GM23338 (cell line): ENCODE measurements around the gene SEZ6. TPM values are rescaled to one million over a fixed set of nuclear protein-coding genes. Genes with fewer than 3 reads are reported as not detected.

ENCODE experiments used
- ATAC-seq: fragments of 200-7000 bp; cut with Tn5 transposase; 3 replicates; pipeline ENCODE4 v1.9.1; 2020
- DNase-seq: peaks from one replicate; pipeline ENCODE4 v3.0.0-alpha.2; 2015; ENCODE audit warnings: low spot score
- H2AFZ ChIP-seq: fragments of 200-600 bp; sonication (generic); 2 replicates; pipeline ENCODE4 v1.8.0; 2016; ENCODE audit warnings: antibody characterized with exemption, mild to moderate bottlenecking, moderate library complexity
- H3F3A ChIP-seq: fragments of 200-600 bp; sonication (generic); replicated peaks from 2 replicates; pipeline ENCODE4 v1.8.0; 2017; ENCODE audit warnings: antibody characterized with exemption, mixed run types, low read depth
- H3K27ac ChIP-seq: fragments of 200-600 bp; sonication (generic); 2 replicates; pipeline ENCODE4 v1.6.1; 2016; ENCODE audit warnings: low read depth
- H3K27me3 ChIP-seq: fragments of 200-600 bp; sonication (generic); 2 replicates; pipeline ENCODE4 v1.8.0; 2016; ENCODE audit warnings: mild to moderate bottlenecking, mixed run types, moderate library complexity; ENCODE audit not compliant: insufficient read depth
- H3K36me3 ChIP-seq: fragments of 200-600 bp; sonication (generic); 2 replicates; pipeline ENCODE4 v1.8.0; 2016; ENCODE audit warnings: mild to moderate bottlenecking; ENCODE audit not compliant: insufficient read depth
- H3K4me1 ChIP-seq: fragments of 200-600 bp; sonication (generic); 2 replicates; pipeline ENCODE4 v1.8.0; 2016; ENCODE audit warnings: mild to moderate bottlenecking, moderate library complexity; ENCODE audit not compliant: insufficient read depth
- H3K4me2 ChIP-seq: fragments of 200-600 bp; sonication (generic); 2 replicates; pipeline ENCODE4 v1.7.1; 2017; ENCODE audit warnings: mixed run types
- H3K4me3 ChIP-seq: fragments of 200-600 bp; sonication (generic); 2 replicates; pipeline ENCODE4 v1.6.1; 2016; ENCODE audit warnings: mixed run types
- H3K79me2 ChIP-seq: fragments of 200-600 bp; sonication (generic); replicated peaks from 2 replicates; pipeline ENCODE4 v1.8.0; 2017; ENCODE audit warnings: mild to moderate bottlenecking; ENCODE audit not compliant: insufficient read depth
- H3K9me2 ChIP-seq: fragments of 200-600 bp; sonication (generic); 2 replicates; pipeline ENCODE4 v1.8.0; 2017; ENCODE audit not compliant: insufficient read depth
- H4K20me1 ChIP-seq: fragments of 200-600 bp; sonication (generic); replicated peaks from 2 replicates; pipeline ENCODE4 v1.8.0; 2017; ENCODE audit warnings: mild to moderate bottlenecking; ENCODE audit not compliant: insufficient read depth
- H3K27ac Mint-ChIP-seq: 2 replicates; pipeline ENCODE4 v1.8.0; 2020; ENCODE audit warnings: inconsistent platforms, mild to moderate bottlenecking, moderate library complexity, mixed read lengths
- H3K27me3 Mint-ChIP-seq: 3 replicates; pipeline ENCODE4 v1.8.0; 2022; ENCODE audit warnings: low read depth, mild to moderate bottlenecking, moderate library complexity, mixed read lengths, inconsistent platforms; ENCODE audit not compliant: insufficient read depth, poor library complexity
- H3K36me3 Mint-ChIP-seq: 3 replicates; pipeline ENCODE4 v1.8.0; 2021; ENCODE audit warnings: low read depth, mild to moderate bottlenecking, inconsistent platforms, moderate library complexity, mixed read lengths
- H3K4me1 Mint-ChIP-seq: 3 replicates; pipeline ENCODE4 v1.8.0; 2020; ENCODE audit warnings: mild to moderate bottlenecking, inconsistent platforms, mixed read lengths
- H3K4me3 Mint-ChIP-seq: 3 replicates; pipeline ENCODE4 v1.8.0; 2021; ENCODE audit warnings: moderate library complexity, mild to moderate bottlenecking, inconsistent platforms, mixed read lengths
- H3K9me3 Mint-ChIP-seq: 3 replicates; pipeline ENCODE4 v1.8.0; 2020; ENCODE audit warnings: moderate library complexity, mild to moderate bottlenecking, inconsistent platforms, mixed read lengths
- EZH2phosphoT487 ChIP-seq: fragments of 200-600 bp; sonication (generic); IDR thresholded peaks from one replicate; pipeline ENCODE4 v1.8.1; 2018; ENCODE audit warnings: antibody characterized with exemption; ENCODE audit not compliant: unreplicated experiment
- REST ChIP-seq: IDR thresholded peaks from one replicate; pipeline ENCODE4 v1.6.1; 2018; ENCODE audit warnings: antibody characterized with exemption; ENCODE audit not compliant: unreplicated experiment
- polyA plus RNA-seq: library from polyadenylated mRNA; unstranded; fragments of >200 nt; fragmentation: Nextera tagmentation; extraction: Ambion mirVana; gene quantifications from 2 replicates; pipeline ENCODE4 v1.2.1, GENCODE V29; 2016
- total RNA-seq: library from RNA; depleted of rRNA; stranded (reverse); fragments of >200 nt; shearing (Covaris generic); gene quantifications from 2 replicates; pipeline ENCODE4 v1.2.3, GENCODE V29; 2014
- TF ChIP-seq, protein P1 (sequence below): fragments of 250-450 bp; sonication (Bioruptor Pico); IDR thresholded peaks from 2 replicates; pipeline ENCODE4 v1.5.0; 2020; ENCODE audit warnings: mild to moderate bottlenecking, moderate library complexity
- TF ChIP-seq, protein P2 (sequence below): IDR thresholded peaks from 2 replicates; pipeline ENCODE4 v1.6.1; 2016; ENCODE audit warnings: antibody characterized with exemption

Gene SEZ6
- total and polyA plus RNA-seq, 2 experiments from 2014 or later = 1.0 to 6.5 TPM

GRCh38 chr17:29007456-29007855 is 1.6 kb upstream of the SEZ6 start (continued):
- TF ChIP-seq, protein P1, sequence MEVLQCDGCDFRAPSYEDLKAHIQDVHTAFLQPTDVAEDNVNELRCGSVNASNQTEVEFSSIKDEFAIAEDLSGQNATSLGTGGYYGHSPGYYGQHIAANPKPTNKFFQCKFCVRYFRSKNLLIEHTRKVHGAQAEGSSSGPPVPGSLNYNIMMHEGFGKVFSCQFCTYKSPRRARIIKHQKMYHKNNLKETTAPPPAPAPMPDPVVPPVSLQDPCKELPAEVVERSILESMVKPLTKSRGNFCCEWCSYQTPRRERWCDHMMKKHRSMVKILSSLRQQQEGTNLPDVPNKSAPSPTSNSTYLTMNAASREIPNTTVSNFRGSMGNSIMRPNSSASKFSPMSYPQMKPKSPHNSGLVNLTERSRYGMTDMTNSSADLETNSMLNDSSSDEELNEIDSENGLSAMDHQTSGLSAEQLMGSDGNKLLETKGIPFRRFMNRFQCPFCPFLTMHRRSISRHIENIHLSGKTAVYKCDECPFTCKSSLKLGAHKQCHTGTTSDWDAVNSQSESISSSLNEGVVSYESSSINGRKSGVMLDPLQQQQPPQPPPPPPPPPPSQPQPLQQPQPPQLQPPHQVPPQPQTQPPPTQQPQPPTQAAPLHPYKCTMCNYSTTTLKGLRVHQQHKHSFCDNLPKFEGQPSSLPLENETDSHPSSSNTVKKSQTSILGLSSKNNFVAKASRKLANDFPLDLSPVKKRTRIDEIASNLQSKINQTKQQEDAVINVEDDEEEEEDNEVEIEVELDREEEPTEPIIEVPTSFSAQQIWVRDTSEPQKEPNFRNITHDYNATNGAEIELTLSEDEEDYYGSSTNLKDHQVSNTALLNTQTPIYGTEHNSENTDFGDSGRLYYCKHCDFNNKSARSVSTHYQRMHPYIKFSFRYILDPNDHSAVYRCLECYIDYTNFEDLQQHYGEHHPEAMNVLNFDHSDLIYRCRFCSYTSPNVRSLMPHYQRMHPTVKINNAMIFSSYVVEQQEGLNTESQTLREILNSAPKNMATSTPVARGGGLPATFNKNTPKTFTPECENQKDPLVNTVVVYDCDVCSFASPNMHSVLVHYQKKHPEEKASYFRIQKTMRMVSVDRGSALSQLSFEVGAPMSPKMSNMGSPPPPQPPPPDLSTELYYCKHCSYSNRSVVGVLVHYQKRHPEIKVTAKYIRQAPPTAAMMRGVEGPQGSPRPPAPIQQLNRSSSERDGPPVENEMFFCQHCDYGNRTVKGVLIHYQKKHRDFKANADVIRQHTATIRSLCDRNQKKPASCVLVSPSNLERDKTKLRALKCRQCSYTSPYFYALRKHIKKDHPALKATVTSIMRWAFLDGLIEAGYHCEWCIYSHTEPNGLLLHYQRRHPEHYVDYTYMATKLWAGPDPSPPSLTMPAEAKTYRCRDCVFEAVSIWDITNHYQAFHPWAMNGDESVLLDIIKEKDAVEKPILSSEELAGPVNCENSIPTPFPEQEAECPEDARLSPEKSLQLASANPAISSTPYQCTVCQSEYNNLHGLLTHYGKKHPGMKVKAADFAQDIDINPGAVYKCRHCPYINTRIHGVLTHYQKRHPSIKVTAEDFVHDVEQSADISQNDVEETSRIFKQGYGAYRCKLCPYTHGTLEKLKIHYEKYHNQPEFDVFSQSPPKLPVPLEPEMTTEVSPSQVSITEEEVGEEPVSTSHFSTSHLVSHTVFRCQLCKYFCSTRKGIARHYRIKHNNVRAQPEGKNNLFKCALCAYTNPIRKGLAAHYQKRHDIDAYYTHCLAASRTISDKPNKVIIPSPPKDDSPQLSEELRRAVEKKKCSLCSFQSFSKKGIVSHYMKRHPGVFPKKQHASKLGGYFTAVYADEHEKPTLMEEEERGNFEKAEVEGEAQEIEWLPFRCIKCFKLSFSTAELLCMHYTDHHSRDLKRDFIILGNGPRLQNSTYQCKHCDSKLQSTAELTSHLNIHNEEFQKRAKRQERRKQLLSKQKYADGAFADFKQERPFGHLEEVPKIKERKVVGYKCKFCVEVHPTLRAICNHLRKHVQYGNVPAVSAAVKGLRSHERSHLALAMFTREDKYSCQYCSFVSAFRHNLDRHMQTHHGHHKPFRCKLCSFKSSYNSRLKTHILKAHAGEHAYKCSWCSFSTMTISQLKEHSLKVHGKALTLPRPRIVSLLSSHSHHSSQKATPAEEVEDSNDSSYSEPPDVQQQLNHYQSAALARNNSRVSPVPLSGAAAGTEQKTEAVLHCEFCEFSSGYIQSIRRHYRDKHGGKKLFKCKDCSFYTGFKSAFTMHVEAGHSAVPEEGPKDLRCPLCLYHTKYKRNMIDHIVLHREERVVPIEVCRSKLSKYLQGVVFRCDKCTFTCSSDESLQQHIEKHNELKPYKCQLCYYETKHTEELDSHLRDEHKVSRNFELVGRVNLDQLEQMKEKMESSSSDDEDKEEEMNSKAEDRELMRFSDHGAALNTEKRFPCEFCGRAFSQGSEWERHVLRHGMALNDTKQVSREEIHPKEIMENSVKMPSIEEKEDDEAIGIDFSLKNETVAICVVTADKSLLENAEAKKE (CRISPR knock-in tag) = no peak
- TF ChIP-seq, protein P2, sequence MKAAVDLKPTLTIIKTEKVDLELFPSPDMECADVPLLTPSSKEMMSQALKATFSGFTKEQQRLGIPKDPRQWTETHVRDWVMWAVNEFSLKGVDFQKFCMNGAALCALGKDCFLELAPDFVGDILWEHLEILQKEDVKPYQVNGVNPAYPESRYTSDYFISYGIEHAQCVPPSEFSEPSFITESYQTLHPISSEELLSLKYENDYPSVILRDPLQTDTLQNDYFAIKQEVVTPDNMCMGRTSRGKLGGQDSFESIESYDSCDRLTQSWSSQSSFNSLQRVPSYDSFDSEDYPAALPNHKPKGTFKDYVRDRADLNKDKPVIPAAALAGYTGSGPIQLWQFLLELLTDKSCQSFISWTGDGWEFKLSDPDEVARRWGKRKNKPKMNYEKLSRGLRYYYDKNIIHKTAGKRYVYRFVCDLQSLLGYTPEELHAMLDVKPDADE = no peak

DNA sequence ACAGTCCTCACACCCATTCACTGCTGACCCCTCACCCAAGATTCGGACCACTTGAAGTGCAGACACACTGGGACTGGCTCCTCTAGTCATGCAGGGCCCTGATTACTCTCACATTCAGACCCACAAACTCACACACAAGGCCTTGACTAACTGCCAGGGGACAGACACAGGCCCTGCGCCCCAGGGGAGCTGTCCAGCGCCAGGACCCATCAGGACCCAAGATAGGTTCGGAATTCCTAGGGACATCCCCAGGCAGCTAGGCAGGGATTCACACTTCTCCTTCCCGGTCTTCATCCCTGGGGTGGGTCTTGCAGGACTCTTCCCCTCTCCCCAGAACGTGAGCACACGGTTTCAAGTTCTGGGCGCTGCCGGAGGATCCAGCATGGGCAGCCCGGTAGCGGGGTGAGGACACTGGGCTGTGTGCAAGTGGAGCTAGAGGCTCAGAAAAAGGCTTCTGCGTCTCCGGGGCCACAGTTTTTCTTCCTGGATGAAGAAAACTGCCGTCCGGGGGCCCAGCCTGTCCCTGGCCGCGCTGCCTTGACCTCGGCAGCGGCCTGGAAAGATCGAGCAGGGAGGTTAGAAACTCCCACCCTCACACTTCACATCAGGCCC is 1.6 kb downstream of the SEZ6 start:
- ATAC-seq (peak; percentile 18), DNase-seq (peak; percentile 51)
- peaks cover 54% of the 10 kb centered on the region for H3K4me1 Mint-ChIP-seq
- TF ChIP-seq EZH2phosphoT487 (no peak), REST (peak; percentile 90)

More for the DNA sequence above, 1.6 kb downstream of the SEZ6 start:
- no peaks in the 10 kb centered on the region for H4K20me1 ChIP-seq
- H3K27ac ChIP-seq = no peak overlapping the region
- H3K4me2 ChIP-seq = no peak overlapping the region
- no peak overlapping the region for H3K4me3 ChIP-seq
- Mint-ChIP-seq H3K27ac (no peak overlapping the region), H3K27me3 (peaks cover 37% of the 10 kb centered on the region), H3K4me3 (peak overlapping the region; percentile 73; the same call in 1 of the 3 replicates), H3K36me3 (no peaks in the 10 kb centered on the region), H3K9me3 (no peaks in the 10 kb centered on the region; the same call in 2 of the 3 replicates)
- no peaks in the 10 kb centered on the region for H3K36me3 ChIP-seq
- peaks cover 66% of the 10 kb centered on the region for H3K4me1 ChIP-seq
- no peak overlapping the region for H2AFZ ChIP-seq
- H3K79me2 ChIP-seq = no peaks in the 10 kb centered on the region
- no peaks in the 10 kb centered on the region for H3K9me2 ChIP-seq
- H3K27me3 ChIP-seq = peaks cover 49% of the 10 kb centered on the region
- H3F3A ChIP-seq = no peaks in the 10 kb centered on the region; the same call in 1 of the 2 replicates
